ENCODE results near the gene SDK2.

- TF ChIP-seq POLR2A (IDR thresholded peaks at IDR 0.05) = no peak
- no peak for TF ChIP-seq CTCF (IDR thresholded peaks at IDR 0.05)
Observed at GRCh38 chr17:73652886-73653480, 8.7 kb upstream of the SDK2 start.

Measured in Peyer's patch (tissue), 4 donors.